ENCODE results near the gene MYO1D.
"Not testable (repeated sequence)": the region's sequence is repeated elsewhere in the genome, so short reads cannot be mapped to it uniquely, and the experiment has no call there.

The MYO1D gene

DNA sequence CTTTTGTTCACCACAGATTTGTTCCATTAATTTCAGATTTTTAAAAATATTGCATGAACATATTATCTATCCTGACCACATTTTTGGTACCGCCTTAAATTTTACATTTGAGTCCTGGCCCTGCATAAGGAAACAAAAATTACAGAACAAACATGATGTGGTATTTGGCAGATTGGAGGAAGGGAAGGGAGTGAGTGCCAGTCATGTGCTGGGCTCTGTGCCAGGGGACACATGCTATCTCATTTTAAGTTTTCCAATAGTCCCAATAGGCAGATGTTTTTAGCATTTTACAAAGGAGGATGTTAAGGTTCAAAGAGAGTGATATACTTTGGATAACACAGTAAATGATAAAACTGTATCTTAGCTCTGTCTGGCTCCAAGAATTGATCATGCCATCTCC lies 205.0 kb downstream of the MYO1D start:
- no peak for DNase-seq (ENCODE audit: low spot score)

- DNase-seq (ENCODE audit: low spot score): no peak
Measured at GRCh38 chr17:32664936-32665583, 211.9 kb downstream of the MYO1D start.

- DNase-seq (ENCODE audit: low spot score): no peak
Measured at GRCh38 chr17:32660496-32660985, 216.4 kb downstream of the MYO1D start.

DNA sequence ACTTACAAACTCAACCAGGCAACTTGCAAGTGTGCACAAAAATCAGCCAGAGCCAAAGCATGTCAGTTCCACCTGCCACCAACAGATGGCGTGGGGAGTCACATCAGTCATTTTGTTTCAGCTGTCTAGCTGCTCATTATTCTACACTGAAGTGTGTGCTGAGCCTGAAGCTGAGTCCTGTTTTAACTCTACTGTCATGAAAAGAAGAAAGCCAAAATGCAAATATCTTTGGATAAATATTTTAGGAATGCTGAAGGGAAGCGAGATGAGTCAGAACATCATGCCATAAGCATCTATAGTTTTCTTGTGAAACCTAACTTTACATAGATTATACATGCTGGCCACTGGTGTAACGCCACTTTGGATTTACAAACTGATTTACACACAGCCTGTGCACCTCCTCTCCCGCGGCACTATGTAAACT lies 217.5 kb downstream of the MYO1D start:
- peak; percentile 91 for DNase-seq (ENCODE audit: low spot score)

GRCh38 chr17:32658470-32659418 lies 218.2 kb downstream of the MYO1D start:
- DNase-seq (ENCODE audit: low spot score): peak; percentile 15

GRCh38 chr17:32656886-32657285 lies 220.0 kb downstream of the MYO1D start:
- no peak for DNase-seq (ENCODE audit: low spot score)

DNA sequence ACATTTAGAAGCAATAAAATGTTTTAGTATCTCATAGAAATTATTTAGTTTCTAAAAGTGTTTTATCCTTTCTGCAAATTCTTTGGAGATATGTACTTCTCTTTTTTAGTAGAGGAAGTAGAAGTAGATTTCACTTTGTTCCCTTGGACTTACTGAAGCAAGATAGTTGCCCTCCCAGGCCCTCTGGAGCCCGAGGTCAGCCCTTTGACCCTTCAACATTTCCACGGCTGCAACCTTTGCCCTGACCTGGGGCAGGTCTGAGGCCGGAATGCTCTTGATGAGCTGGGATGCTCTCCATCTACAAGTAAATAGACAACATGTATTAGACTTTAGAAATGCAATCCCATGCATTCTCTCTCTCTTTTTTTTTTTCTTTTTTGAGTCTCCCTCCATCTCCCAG lies 222.6 kb downstream of the MYO1D start:
- no peak for DNase-seq (ENCODE audit: low spot score)

- no peak for DNase-seq (ENCODE audit: low spot score)
Measured at GRCh38 chr17:32651084-32651483, 225.8 kb downstream of the MYO1D start.

GRCh38 chr17:32648450-32648849 lies 228.5 kb downstream of the MYO1D start:
- no peak for DNase-seq (ENCODE audit: low spot score)

GRCh38 chr17:32646941-32647340 lies 230.0 kb downstream of the MYO1D start:
- DNase-seq (ENCODE audit: low spot score): no peak

- DNase-seq (ENCODE audit: low spot score): not testable (repeated sequence)
Measured at GRCh38 chr17:32641514-32641913, 235.4 kb downstream of the MYO1D start.

- DNase-seq (ENCODE audit: low spot score): no peak
Measured at GRCh38 chr17:32636598-32637218, 240.2 kb downstream of the MYO1D start.

- no peak for DNase-seq (ENCODE audit: low spot score)
Measured at GRCh38 chr17:32634167-32634566, 242.8 kb downstream of the MYO1D start.

- DNase-seq (ENCODE audit: low spot score): no peak
Measured at GRCh38 chr17:32631341-32632096, 245.4 kb downstream of the MYO1D start.

DNA sequence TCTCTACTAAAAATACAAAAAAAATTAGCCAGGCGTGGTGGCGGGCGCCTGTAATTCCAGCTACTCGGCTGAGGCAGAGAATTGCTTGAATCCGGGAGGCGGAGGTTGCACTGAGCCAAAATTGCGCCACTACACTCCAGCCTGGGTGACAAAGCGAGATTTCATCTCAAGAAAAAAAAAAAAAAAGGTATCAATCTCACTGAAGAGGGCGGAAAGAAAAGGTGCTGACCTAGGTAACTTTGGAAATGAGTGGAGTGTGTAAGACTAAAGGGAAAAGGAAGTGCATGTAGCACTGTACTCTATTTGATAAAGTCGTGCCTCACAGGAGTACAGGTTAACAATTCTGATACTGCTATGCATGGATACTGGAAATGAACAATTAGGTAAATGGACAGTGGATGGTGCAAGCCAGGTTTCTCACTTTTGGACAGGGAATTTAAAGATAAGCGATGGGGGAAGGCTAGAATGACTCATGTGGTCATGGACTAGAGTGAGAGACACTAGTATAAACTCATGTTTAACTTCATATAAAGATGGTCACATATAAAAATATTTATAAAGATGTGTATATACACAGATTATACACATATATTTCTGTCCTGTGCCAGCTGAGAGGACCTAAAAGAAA lies 247.2 kb downstream of the MYO1D start:
- DNase-seq (ENCODE audit: low spot score): no peak

DNA sequence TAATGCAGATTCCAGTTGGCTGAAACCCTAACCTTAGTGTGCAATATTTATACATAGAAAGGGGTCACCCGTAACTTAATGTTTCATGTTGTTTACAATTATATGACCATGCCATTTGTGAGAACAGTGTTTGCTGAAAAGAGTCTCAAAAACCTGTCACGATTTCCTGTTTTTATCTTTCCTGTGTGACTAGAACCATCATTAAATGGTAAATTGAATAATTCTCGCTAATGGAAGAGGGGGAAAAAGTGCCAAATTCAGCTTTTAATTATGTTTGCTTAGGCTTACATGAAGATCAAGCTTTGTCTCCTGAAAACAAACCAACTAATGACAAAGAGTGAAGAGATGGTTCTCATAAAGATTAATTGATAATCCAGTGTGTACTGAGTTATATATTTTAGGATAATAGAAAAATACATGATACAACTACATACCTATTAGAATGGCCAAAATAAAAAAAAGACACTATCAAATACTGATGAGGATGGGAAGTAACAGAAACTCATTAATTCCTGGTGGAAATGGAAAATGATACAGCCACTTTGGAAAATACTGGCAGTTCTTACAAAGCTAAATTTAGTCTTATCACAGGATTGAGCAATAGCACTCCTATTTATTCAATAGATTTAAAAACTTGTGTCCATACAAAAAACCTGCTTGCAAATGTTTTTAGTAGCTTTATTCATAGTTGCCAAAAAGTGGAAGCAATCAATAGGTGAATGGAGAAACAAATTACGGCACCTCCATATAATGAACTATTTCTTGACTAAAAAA lies 248.5 kb downstream of the MYO1D start:
- no peak for DNase-seq (ENCODE audit: low spot score)

GRCh38 chr17:32627239-32627996 lies 249.5 kb downstream of the MYO1D start:
- DNase-seq (ENCODE audit: low spot score): peak; percentile 89

DNA sequence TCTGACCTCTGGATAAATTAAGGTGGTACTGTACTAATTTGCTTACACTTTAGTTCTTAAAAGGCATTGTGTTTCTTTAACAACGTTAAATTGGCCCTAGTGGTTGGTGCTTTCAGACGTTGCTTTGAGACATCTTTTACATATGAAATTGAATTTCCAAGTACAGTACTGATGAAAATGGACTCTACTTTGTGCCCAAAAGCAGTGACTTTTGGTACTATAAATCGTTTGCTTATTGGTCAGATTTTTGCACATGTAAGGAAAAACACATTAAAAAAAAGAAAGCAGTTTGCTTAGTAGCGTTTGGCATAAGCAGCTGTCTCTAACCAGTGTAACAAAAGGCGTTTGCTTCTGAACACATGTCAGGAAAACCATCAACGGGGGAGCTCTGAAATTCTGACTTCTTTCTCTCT lies 250.5 kb downstream of the MYO1D start:
- DNase-seq (ENCODE audit: low spot score): peak; percentile 65

GRCh38 chr17:32625971-32626370 lies 251.0 kb downstream of the MYO1D start:
- DNase-seq (ENCODE audit: low spot score): peak; percentile 64

DNA sequence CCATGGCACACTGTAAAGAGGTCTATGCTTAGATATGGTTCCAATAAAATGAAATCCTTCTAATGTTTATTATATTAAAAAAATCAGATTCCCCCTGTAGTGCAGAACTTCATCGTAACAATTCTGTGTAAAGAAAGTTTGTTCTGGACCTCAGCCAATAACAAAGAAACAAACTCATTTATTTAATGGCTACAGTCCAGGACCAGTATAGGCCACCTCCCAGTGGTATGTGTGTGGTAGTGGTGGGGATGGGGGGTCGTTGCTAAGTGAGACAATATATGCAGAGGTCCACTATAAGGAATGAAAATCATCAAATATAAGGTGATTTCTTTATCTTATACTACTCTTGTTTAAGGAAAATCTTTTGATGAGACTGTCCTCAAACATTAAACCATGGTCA lies 253.7 kb downstream of the MYO1D start:
- DNase-seq (ENCODE audit: low spot score): no peak
